GM21390 (cell line): ENCODE data around the gene KRTAP21-3.
"Not testable (repeated sequence)": the region's sequence is repeated elsewhere in the genome, so short reads cannot be mapped to it uniquely, and the experiment has no call there.

Experiments used
- ATAC-seq: cut with Tn5 transposase; IDR thresholded peaks from one replicate; pipeline ENCODE4 v1.9.1; 2021; ENCODE audit not compliant: unreplicated experiment

Gene KRTAP21-3, protein sequence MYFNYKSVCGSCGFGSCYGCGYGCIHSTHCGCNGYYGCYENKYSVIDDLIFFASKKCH

DNA sequence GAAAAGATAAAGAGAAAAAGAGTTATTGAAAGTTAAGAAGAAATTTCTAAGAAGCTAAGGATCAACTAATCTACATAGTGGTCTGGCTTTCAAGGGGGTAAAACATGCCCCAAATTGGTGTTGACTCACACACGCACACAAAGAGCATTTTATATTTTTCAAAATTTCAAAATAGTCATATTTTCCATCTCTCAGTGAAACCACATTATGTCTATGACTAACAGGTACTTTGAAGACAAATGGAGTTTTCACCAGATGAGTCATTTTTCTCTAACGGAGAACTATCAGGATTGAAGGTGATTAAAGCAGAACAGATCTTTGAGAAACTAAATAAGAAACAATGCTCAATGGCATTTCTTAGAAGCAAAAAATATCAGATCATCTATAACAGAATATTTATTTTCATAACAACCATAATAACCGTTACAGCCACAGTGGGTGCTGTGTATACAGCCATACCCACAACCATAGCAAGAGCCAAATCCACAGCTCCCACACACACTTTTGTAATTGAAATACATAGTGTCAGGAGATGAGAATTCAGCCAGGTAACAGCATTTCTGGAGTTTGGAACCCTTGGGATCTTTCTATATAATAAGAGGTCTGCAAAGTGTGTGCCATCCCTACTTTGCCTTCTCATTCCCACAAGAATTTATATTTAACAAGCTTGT lies at the start of gene KRTAP21-3:
TSS of gene KRTAP21-3 (minus strand) at position 539 of the 671 bp plus-strand sequence. CDS start at position 521, 18 bp downstream.
- ATAC-seq: no peak

DNA sequence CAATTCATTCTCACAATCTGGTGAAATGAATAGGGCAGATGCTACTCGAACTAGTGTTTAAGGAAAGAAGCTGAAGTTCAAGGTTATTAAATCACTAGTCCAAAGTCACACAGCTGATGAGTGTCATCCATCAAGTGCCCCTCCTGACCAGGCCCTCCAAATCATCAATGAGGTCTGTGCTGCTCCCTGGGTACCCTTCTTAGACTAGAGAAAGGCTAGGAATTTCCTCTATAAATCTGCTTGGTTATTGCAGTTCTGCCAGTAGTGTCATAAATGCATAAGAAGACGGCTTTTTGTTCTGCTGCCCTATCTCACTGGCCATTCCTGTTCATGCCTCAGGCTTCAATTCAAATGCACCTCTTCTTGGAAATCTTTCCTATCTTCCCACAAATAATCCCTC lies 42.2 kb upstream of the KRTAP21-3 start:
- ATAC-seq: no peak

DNA sequence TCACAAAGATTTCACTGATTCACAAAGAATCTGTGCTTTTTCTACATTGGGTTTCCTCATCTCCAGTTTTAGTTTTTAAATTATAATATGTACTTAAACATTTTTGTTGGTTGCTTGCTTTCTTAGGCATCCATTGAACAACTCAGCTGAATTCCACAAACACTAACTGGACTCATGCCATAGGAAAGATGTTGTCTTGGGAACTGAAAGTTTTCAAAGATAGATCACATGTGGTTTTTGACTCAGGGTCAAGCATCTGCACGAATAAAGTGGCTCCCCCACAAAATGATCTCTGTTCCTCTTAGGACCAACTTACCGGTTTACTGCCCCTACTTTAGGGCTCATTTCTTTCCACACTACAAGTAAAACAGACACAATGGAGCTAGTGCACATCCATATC lies 39.7 kb upstream of the KRTAP21-3 start:
- no peak for ATAC-seq

GRCh38 chr21:30755328-30755727 lies 36.8 kb upstream of the KRTAP21-3 start, which contains the start of gene KRTAP21-1:
TSS of gene KRTAP21-1 (minus strand) at chr21:30755428. CDS start at chr21:30755378, 50 bp downstream.
- not testable (repeated sequence) for ATAC-seq

GRCh38 chr21:30747159-30747558 lies 28.6 kb upstream of the KRTAP21-3 start, which contains the start of gene KRTAP21-2:
TSS of gene KRTAP21-2 (minus strand) at chr21:30747259. CDS start at chr21:30747202, 57 bp downstream.
- ATAC-seq: no peak

- ATAC-seq: no peak
Measured at GRCh38 chr21:30740462-30740861, 21.9 kb upstream of the KRTAP21-3 start.

GRCh38 chr21:30733026-30733425 lies 14.4 kb upstream of the KRTAP21-3 start:
- no peak for ATAC-seq

DNA sequence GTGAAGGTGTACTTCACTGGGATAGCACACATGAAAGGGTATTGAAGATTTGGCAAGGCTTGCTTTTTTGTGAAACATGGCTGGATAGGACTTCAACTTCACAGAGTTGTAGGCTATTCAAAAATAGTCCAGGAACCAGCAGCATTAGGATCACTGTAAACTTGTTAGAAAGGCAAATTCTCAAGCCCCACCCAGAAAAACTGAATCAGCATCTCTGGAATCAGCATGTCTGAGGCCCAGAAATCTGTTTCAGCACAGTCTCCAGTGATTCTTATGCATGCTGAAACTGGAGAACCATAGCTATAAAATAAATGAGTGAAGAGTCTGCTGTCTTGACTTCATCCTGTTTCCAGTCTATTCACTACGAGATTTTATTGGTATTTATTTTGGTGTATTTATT lies 8.1 kb upstream of the KRTAP21-3 start:
- ATAC-seq: no peak

DNA sequence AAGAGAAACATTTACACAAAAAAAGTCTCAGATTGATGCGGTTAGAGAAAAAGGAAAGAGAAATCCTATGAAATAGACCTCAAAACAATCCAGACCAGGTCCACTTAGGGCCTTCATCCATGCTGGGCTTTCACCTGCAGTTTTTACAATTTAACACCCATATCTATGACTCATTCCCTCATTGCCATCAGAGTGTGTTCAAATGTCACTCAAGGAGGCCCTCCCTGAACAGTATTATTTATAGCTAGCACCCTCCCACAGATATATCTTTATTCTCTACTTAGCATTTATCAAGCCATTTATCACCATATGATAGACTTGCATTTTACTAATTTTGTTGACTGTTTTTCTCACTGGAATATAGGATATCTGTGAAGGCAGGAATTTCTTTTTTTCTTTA lies 824 bp upstream of the KRTAP21-3 start:
- no peak for ATAC-seq

- no peak for ATAC-seq
Measured at GRCh38 chr21:30717105-30717504, 1.5 kb downstream of the KRTAP21-3 start.

DNA sequence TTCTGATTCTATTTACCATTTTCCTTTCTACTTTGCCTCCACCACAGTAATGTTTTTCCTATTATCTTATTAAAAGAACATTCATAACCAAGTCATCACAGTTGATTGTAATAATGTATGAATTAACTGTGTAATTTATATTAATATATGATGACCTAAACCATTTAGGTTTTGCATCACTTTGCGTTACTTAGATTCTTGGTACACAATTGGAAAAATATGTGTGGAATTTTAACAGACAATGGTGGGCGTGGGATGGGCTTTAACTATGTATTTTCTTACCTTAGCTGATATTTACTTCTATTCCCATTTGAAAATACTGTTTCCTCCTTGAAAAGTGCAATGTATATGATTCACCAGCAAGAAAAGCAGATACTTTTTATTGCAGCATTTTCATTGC lies 3.6 kb downstream of the KRTAP21-3 start:
- ATAC-seq: no peak

GRCh38 chr21:30714456-30714855 lies 4.1 kb downstream of the KRTAP21-3 start:
- no peak for ATAC-seq

DNA sequence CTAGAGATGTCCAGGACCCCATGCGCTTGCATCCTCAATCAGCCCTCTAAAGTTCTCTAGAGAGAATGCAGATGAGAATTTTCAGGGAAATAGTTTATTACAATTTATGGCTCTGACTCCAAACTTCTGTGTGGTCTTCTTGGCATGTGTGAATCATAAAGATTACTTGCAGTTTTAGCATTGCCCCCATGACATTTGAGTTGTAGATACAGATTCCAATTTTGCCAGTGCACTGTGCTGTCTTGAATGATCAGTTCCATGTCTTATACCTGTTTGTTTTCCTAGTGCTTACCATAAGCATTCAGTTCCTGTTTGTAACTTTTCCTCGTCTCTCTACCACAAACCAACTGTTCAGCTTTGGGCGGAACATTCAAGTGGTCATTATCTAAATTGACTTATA lies 4.8 kb downstream of the KRTAP21-3 start:
- no peak for ATAC-seq

DNA sequence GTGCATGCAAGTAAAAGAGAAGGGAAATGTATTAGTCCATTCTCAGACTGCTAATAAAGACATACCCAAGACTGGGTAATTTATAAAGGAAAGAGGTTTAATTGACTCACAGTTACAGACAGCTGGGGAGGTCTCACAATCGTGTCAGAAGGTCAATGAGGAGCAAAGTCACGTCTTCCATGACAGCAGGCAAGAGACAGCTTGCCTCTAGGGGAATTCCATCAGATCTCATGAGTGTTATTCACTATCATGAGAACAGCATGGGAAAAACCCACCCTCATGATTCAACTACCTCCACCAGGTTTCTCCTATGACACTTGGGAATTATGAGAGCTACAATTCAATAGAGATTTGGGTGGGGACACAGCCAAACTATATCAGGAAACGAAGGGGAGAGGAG lies 8.1 kb downstream of the KRTAP21-3 start:
- ATAC-seq: no peak

- no peak for ATAC-seq
Measured at GRCh38 chr21:30707409-30707808, 11.2 kb downstream of the KRTAP21-3 start.

- no peak for ATAC-seq
Measured at GRCh38 chr21:30695956-30696355, 22.6 kb downstream of the KRTAP21-3 start.

DNA sequence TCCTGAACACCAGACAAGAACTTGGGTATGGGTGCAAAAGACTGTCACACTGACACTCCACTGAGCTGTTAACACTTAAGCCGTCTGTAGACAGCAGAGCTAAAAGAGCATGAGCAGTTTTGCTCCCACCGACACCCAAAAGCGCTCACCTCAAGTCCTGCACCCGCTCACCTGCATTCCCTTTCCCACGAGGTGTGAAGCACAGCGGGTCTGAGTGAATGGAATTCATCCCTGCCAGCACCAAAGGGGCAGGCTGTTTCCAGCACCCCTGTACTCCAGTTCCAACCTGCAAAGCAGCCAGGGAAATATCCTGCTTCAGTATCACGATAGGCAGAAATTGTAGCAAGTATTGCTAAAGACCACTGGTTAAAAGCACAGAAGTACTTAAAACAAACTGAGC lies 28.8 kb downstream of the KRTAP21-3 start:
- ATAC-seq: no peak

DNA sequence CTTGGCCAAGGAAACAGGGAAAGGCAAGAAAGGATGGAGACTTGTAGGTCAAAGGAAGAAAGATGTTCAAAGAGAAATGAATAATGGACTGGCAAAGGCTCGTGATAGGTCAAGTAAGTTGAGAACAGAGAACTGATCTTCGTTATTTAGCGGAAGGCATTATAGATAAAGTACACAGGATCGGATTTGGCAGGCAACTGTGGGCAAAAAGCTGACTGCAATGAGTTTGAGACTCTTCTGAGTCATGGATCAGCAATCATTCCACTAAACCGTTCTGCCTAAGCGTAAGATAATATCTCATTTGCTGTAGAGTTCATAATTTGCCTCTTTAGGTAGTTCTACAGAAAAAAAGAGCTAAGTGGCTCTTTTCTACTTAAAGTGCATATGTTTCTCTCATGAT lies 34.1 kb downstream of the KRTAP21-3 start:
- ATAC-seq: no peak

DNA sequence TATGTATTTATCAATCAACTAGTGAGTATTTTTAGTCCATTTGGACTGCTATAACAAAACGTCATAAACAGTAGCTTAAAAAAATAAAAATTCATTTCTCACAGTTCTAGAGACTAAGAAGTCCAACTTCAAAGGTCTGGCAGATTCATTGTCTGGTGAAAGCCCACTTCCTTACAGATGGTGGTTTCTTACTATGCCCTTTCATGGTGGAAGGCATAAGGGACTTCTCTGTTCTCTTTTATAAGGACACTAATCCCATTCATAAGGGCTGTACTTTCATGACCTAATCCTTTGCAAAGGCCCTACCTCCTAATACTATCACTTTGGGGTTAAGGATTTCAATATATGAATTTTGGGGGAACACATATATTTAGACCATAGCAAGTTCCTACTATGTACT lies 38.0 kb downstream of the KRTAP21-3 start:
- no peak for ATAC-seq

GRCh38 chr21:30676737-30677136 lies 41.8 kb downstream of the KRTAP21-3 start:
- ATAC-seq: no peak

DNA sequence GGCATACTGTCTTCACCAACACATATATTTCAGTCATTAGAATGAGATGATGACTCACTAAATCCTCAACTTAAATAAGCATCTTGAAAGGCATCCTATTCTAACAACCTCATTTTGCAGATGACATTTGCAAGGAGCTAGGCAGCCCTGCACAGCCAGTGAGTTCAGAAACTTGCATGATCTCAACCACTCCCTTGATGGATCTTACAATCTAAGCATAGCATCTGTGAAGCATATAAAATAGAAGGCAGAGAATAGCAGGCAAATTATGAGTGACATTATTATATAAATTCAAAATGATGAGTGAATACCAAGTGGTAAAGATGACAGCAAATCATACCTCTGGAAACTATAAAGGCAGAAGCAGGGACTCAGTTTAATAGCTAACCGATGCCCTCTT lies 44.3 kb downstream of the KRTAP21-3 start:
- no peak for ATAC-seq

- ATAC-seq: no peak
Measured at GRCh38 chr21:30672985-30673650, 45.5 kb downstream of the KRTAP21-3 start.
